ENCODE measurements around the gene TIPRL. TPM values are rescaled to one million over a fixed set of nuclear protein-coding genes. Genes with fewer than 3 reads are reported as not detected.

Gene TIPRL
- total RNA-seq, 1 experiment from 2014 or later, result 39.1 TPM

GRCh38 chr1:168236836-168237611 is 58.3 kb downstream of the TIPRL start:
- no peak for DNase-seq
- Histone ChIP-seq H3K36me3 (replicated peaks; ENCODE audit: control insufficient read depth, insufficient read depth, low read length) (peaks cover 16% of the 10 kb centered on the region), H3K27me3 (ENCODE audit: control insufficient read depth, insufficient read depth, low read length) (no peaks in the 10 kb centered on the region), H3K4me3 (ENCODE audit: insufficient read depth, low read depth, low read length) (no peak overlapping the region)

- no peak for DNase-seq
- Histone ChIP-seq H3K36me3 (replicated peaks; ENCODE audit: control insufficient read depth, insufficient read depth, low read length) (peaks cover 14% of the 10 kb centered on the region), H3K4me3 (ENCODE audit: insufficient read depth, low read depth, low read length) (no peak overlapping the region), H3K27me3 (ENCODE audit: control insufficient read depth, insufficient read depth, low read length) (no peaks in the 10 kb centered on the region)
Observed at GRCh38 chr1:168243198-168243597, 64.4 kb downstream of the TIPRL start.

GRCh38 chr1:168243636-168244212 is 65.0 kb downstream of the TIPRL start:
- H3K4me3 ChIP-seq (ENCODE audit: insufficient read depth, low read depth, low read length), result no peak overlapping the region
- no peaks in the 10 kb centered on the region for H3K27me3 ChIP-seq (ENCODE audit: control insufficient read depth, insufficient read depth, low read length)
- peaks cover 14% of the 10 kb centered on the region for H3K36me3 ChIP-seq (replicated peaks; ENCODE audit: control insufficient read depth, insufficient read depth, low read length)
- no peak for DNase-seq

DNA sequence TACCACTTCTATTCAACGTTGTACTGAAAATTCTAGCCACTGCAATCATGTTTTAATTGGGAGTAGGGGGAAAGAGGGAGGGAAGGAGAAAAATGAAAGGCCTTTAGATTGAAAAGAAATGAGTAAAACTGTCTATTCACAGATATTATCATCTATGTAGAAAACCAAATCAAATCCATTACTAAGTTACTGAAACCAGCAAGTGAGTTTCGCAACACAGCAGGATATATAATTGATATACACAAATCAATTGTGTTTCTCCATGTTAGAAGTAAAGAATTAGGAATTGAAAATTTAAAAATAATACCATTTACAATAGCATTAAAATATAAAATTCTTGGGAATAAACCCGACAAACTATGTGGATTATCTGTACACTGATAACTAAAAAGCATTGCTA is 66.3 kb downstream of the TIPRL start:
- H3K27me3 ChIP-seq (ENCODE audit: control insufficient read depth, insufficient read depth, low read length), result no peaks in the 10 kb centered on the region
- H3K4me3 ChIP-seq (ENCODE audit: insufficient read depth, low read depth, low read length), result no peak overlapping the region
- H3K36me3 ChIP-seq (replicated peaks; ENCODE audit: control insufficient read depth, insufficient read depth, low read length), result peaks cover 10% of the 10 kb centered on the region
- no peak for DNase-seq

GRCh38 chr1:168246506-168246905 is 67.7 kb downstream of the TIPRL start:
- H3K27me3 ChIP-seq (ENCODE audit: control insufficient read depth, insufficient read depth, low read length), result no peaks in the 10 kb centered on the region
- H3K36me3 ChIP-seq (replicated peaks; ENCODE audit: control insufficient read depth, insufficient read depth, low read length), result peaks cover 10% of the 10 kb centered on the region
- no peak overlapping the region for H3K4me3 ChIP-seq (ENCODE audit: insufficient read depth, low read depth, low read length)
- DNase-seq, result no peak

Other genes with a start within 250 kb of the TIPRL start
- gene DCAF6, start 242.3 kb upstream of the TIPRL start, total RNA-seq (2014; rRNA removed; shearing (Covaris generic)), result 13.5 and 19.0 TPM in 2 replicates
- gene MPC2, start 241.9 kb upstream of the TIPRL start, total RNA-seq (2014; rRNA removed; shearing (Covaris generic)), result 48.3 and 57.2 TPM in 2 replicates
- 16.6 and 20.4 TPM in 2 replicates for gene GPR161, start 42.0 kb upstream of the TIPRL start, total RNA-seq (2014; rRNA removed; shearing (Covaris generic))
- 10.0 and 14.6 TPM in 2 replicates for gene SFT2D2, start 47.0 kb downstream of the TIPRL start, total RNA-seq (2014; rRNA removed; shearing (Covaris generic))
- gene TBX19, start 101.9 kb downstream of the TIPRL start, total RNA-seq (2014; rRNA removed; shearing (Covaris generic)), result 2.1 and 2.7 TPM in 2 replicates